ENCODE data around the gene MOCOS. TPM values are rescaled to one million over a fixed set of nuclear protein-coding genes. Genes with fewer than 3 reads are reported as not detected.

Gene MOCOS
- total and polyA plus RNA-seq, 2 of the 13 experiments (the other 11 are each of a cell fraction or from before 2014, with no cell fraction given), result 7.7 to 15.4 TPM

DNA sequence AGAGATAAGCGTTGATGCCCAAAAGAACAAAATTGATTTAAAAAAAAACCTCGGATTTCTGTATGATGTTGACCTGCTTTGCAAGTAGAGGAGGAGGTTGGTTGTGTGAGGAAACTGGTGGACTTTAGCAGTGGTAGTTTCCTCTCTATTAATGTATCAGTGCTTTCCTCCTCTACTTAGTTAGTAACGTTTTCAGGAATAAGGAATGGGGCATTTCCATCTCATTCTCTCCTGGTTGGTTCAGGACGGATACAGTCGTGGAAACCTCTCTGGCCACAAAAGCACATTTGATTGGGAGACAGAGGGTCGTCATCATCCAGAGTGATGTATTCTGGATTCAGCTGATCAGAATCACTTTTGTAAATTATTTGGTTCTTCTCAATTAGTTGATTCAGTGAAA lies 111.7 kb downstream of the MOCOS start:
- ChIA-PET CTCF (ENCODE audit: low intra/inter-chr PET ratio, low total read pairs) (no interaction called here), POLR2A (interaction anchor here (0.6 kb wide), 1 partner anchor 152 kb away, joined by 3 read pairs; no protein-coding TSS in a partner anchor)
- ATAC-seq (no peak), DNase-seq (ENCODE audit: low spot score) (no peak), FAIRE-seq (no peak)
- in situ Hi-C loops (cut with HindIII; ENCODE audit: extremely low pct_ligation_motif_present, low pct_unique_long_range_greater_than_20kb) (loop anchor here (10.0 kb wide), 1 partner anchor 276 kb away; no protein-coding TSS in a partner anchor), intact Hi-C loops (cut with micrococcal nuclease; ENCODE audit: unreplicated experiment) (loop anchor here (5.0 kb wide), 1 partner anchor 273 kb away; no protein-coding TSS in a partner anchor)
- Histone ChIP-seq H3K4me2 (ENCODE audit: low read depth, low read length) (no peak overlapping the region), H3K4me3 (replicated peaks in 1 of 3; ENCODE audit: insufficient read depth in 1 of 3, low read depth in 2 of 3, low read length in 3 of 3) (no peak overlapping the region), H3K79me2 (ENCODE audit: insufficient read depth, low read length) (no peaks in the 10 kb centered on the region), H3K27me3 (ENCODE audit: control insufficient read depth in 1 of 2, insufficient read depth in 2 of 2, low read length in 2 of 2) (peaks cover 0 to 51% of the 10 kb centered on the region in 2 experiments; a peak in 4 of 5 replicates), H3K36me3 (replicated peaks in 1 of 2; ENCODE audit: control insufficient read depth in 1 of 2, insufficient read depth in 2 of 2, low read length in 2 of 2) (no peaks in the 10 kb centered on the region), H3K9ac (ENCODE audit: insufficient read depth, low read depth, low read length) (no peak overlapping the region), H2AFZ (ENCODE audit: low read length) (no peak overlapping the region), H3K9me3 (ENCODE audit: low read length) (no peaks in the 10 kb centered on the region), H4K20me1 (ENCODE audit: insufficient read depth, low read length) (no peaks in the 10 kb centered on the region), H3K27ac (ENCODE audit: extremely low read length, insufficient read depth, low read length) (no peak overlapping the region), H3K4me1 (ENCODE audit: insufficient read depth, low read length) (peaks cover 9% of the 10 kb centered on the region; the same call in 1 of the 2 replicates)
- no TSS peak for BruUV-seq (replicated peaks)
- 20% methylated on average over 6 of the region's 6 CpGs for WGBS (ENCODE audit: low lambda C conversion rate)
- TF ChIP-seq THAP11 (CRISPR knock-in tag; IDR thresholded peaks at IDR 0.05), result no peak
- no peak for TF ChIP-seq MIER2 (CRISPR knock-in tag; IDR thresholded peaks at IDR 0.05)
- TF ChIP-seq DR1 (CRISPR knock-in tag; IDR thresholded peaks at IDR 0.05), result no peak
- TF ChIP-seq MYNN (CRISPR knock-in tag; IDR thresholded peaks at IDR 0.05; ENCODE audit: low read depth), result no peak
- TF ChIP-seq AGO1 (IDR thresholded peaks at IDR 0.05; ENCODE audit: low read depth, low read length, poor library complexity, severe bottlenecking), result no peak

DNA sequence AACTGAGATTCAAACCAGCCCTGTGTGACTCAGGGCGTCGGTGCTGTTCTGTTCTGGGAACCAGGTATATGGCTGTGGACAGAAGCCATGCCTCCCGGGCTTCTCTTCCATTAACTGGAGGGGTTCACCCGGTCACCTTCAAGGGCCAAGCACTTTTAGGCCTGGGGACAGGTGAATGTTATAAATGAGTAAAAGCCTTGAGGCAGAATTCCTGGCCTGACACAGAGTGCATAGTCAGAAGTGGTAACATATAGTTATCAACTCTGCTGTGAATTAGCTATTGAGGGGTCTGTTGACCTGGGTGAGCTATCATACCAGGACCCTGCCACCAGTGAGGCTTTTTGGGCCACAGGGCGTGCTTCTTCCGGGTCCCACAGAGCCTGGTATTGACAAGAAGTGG lies 112.9 kb downstream of the MOCOS start:
- H3K79me2 ChIP-seq (ENCODE audit: insufficient read depth, low read length), result no peaks in the 10 kb centered on the region
- peaks cover 0 to 39% of the 10 kb centered on the region in 2 experiments; a peak in 4 of 5 replicates for H3K27me3 ChIP-seq (ENCODE audit: control insufficient read depth in 1 of 2, insufficient read depth in 2 of 2, low read length in 2 of 2)
- ATAC-seq, result no peak
- BruUV-seq (replicated peaks), result no TSS peak
- no peak for FAIRE-seq
- H3K27ac ChIP-seq (ENCODE audit: extremely low read length, insufficient read depth, low read length), result no peak overlapping the region
- no peaks in the 10 kb centered on the region for H3K36me3 ChIP-seq (replicated peaks in 1 of 2; ENCODE audit: control insufficient read depth in 1 of 2, insufficient read depth in 2 of 2, low read length in 2 of 2)
- POLR2A ChIA-PET, result no interaction called here
- no peak overlapping the region for H3K9ac ChIP-seq (ENCODE audit: insufficient read depth, low read depth, low read length)
- no peak overlapping the region for H3K4me2 ChIP-seq (ENCODE audit: low read depth, low read length)
- WGBS (ENCODE audit: low lambda C conversion rate), result 21% methylated on average over 4 of the region's 6 CpGs
- in situ Hi-C loops (cut with HindIII; ENCODE audit: extremely low pct_ligation_motif_present, low pct_unique_long_range_greater_than_20kb) (no loop called here), intact Hi-C loops (cut with micrococcal nuclease; ENCODE audit: unreplicated experiment) (no loop called here)
- CTCF ChIA-PET (ENCODE audit: low intra/inter-chr PET ratio, low total read pairs), result no interaction called here
- peaks cover 9% of the 10 kb centered on the region; the same call in 1 of the 2 replicates for H3K4me1 ChIP-seq (ENCODE audit: insufficient read depth, low read length)
- DNase-seq (ENCODE audit: low spot score), result no peak
- H3K9me3 ChIP-seq (ENCODE audit: low read length), result no peaks in the 10 kb centered on the region
- no peak overlapping the region for H2AFZ ChIP-seq (ENCODE audit: low read length)
- H3K4me3 ChIP-seq (replicated peaks in 1 of 3; ENCODE audit: insufficient read depth in 1 of 3, low read depth in 2 of 3, low read length in 3 of 3), result no peak overlapping the region
- no peaks in the 10 kb centered on the region for H4K20me1 ChIP-seq (ENCODE audit: insufficient read depth, low read length)
- TF ChIP-seq ARNT2 (CRISPR knock-in tag; IDR thresholded peaks at IDR 0.05; ENCODE audit: low read depth) (no peak), ZMYM3 (CRISPR knock-in tag; IDR thresholded peaks at IDR 0.05) (no peak), SMAD3 (CRISPR knock-in tag; IDR thresholded peaks at IDR 0.05) (no peak), NFIB (CRISPR knock-in tag; IDR thresholded peaks at IDR 0.05; ENCODE audit: borderline replicate concordance) (no peak), ZFP62 (CRISPR knock-in tag; IDR thresholded peaks at IDR 0.05) (no peak), MATR3 (CRISPR knock-in tag; IDR thresholded peaks at IDR 0.05) (no peak), ZMAT3 (CRISPR knock-in tag; conservative IDR thresholded peaks at IDR 0.05) (no peak), ZNF782 (CRISPR knock-in tag; IDR thresholded peaks at IDR 0.05; ENCODE audit: borderline replicate concordance) (no peak), ZNF207 (IDR thresholded peaks at IDR 0.05; ENCODE audit: borderline replicate concordance) (no peak), HES4 (CRISPR knock-in tag; IDR thresholded peaks at IDR 0.05; ENCODE audit: borderline replicate concordance) (no peak), ZNF572 (CRISPR knock-in tag; IDR thresholded peaks at IDR 0.05) (no peak), ZNF672 (CRISPR knock-in tag; IDR thresholded peaks at IDR 0.05) (no peak), ZNF235 (CRISPR knock-in tag; IDR thresholded peaks at IDR 0.05; ENCODE audit: borderline replicate concordance) (no peak)
